Stomach (tissue), 4 donors: ENCODE measurements around the gene FCAR.

ENCODE experiments used
- CTCF ChIP-seq, 7 experiments: fragments of 450-650 bp in 4 of 7; fragments of 200-600 bp in 3 of 7; sonication (generic) in 3 of 7; IDR thresholded peaks; one replicate each; pipeline ENCODE4 v1.5.1; 2016 to 2019; ENCODE audit warnings: antibody characterized with exemption in 7 of 7, control low read depth in 2 of 7, mild to moderate bottlenecking in 1 of 7
- EP300 ChIP-seq: sonication (generic); formaldehyde crosslinking; IDR thresholded peaks from one replicate; pipeline ENCODE4 v1.6.1; 2017; ENCODE audit warnings: antibody characterized with exemption
- POLR2A ChIP-seq, 4 donors: fragments of 450-650 bp; IDR thresholded peaks; one replicate each; pipeline ENCODE4 v1.6.1; 2016; ENCODE audit warnings: antibody characterized with exemption in 4 of 4, control low read depth in 2 of 4, mild to moderate bottlenecking in 1 of 4, moderate library complexity in 1 of 4
- POLR2AphosphoS5 ChIP-seq, 3 donors: sonication (generic); formaldehyde crosslinking; IDR thresholded peaks; one replicate each; pipeline ENCODE4 v1.6.1; 2016; ENCODE audit warnings: antibody characterized with exemption in 3 of 3

GRCh38 chr19:54916822-54917221 lies 42.8 kb downstream of the FCAR start:
- TF ChIP-seq POLR2A (IDR thresholded peaks at IDR 0.05) (no peak), EP300 (no peak), CTCF (IDR thresholded peaks at IDR 0.05) (no peak), POLR2AphosphoS5 (IDR thresholded peaks at IDR 0.05) (no peak)
